SIG-M5 treated with dmso at 0.1 percent for 504 hours (cell line): ENCODE data around the gene FERMT1.
"Not testable (repeated sequence)": the region's sequence is repeated elsewhere in the genome, so short reads cannot be mapped to it uniquely, and the experiment has no call there.

Experiments used
- DNase-seq: peaks from one replicate; lab custom pipeline; 2025; ENCODE audit not compliant: unreplicated experiment; lab: John Stamatoyannopoulos, UW

FERMT1 gene

DNA sequence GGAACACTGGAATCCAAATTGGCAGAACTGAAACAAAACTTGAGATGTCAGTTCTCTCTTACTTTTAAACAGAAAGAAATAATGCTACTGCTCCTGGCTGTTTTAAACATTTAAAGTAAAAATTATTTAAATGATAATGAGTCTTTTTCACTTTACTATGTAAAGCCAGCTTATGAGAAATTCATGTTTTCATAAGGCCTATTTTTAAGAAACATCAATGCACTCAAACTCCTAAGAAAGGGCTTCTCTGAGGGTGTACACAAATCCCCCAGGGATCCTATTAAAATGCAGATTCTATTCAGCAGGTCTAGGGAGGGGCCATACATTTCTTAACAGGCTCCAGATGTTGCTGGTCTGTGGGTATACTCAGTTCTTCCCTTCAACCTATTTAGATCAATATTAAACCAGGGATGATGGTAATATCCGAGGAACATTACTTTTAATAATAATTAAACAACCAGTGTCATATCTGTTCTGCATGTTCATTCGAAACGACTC is 2.3 kb downstream of the FERMT1 start:
- DNase-seq: no peak

DNA sequence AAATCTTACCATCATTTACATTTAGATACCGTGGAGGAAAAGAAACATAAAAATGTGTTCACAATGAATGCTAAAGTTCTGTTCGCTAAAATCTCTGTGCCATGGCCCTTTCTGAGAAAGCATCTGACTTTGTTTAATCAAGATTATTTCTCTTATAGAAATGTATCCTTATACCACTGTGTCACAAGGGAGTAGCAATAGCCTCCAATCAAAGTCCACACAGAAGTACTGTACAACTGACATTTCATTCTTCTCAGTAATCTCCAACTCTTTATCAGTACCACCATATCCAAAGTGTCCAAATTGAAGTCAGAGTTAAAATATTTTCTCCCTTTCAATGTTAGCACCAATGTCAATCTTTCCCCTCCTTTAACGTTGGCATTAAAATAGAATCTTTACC is 6.1 kb downstream of the FERMT1 start:
- DNase-seq: no peak

DNA sequence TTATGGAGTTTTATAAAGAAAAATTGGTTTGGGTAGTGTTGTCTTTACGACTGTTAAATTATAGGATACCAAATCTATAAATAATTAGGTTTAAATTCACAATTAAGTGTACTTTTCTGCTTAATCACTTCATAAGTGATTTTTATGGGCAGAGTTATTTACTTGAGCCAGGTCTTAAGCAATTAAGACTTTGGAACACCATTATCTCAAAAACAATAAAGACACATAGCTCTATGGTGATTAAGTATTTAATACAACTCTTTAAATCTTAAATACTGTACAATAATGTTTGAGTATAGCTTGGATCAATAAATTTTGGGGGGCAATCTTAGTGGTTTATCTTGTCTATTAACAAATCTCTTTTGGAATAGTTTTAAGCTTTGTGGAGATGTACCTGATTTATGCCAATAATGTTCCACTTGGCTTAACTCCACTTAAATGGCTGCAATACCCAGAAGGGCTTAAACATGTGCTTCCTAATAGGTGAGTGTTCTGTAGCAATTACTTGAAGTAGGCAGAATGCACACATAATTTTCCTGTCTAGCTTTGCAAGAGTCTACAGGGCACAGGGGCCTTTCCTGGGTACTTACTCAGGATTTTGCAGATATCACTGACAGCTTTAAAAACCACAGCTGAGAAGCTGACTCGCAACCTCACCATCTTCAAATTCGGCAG is 7.5 kb downstream of the FERMT1 start:
- DNase-seq: no peak

DNA sequence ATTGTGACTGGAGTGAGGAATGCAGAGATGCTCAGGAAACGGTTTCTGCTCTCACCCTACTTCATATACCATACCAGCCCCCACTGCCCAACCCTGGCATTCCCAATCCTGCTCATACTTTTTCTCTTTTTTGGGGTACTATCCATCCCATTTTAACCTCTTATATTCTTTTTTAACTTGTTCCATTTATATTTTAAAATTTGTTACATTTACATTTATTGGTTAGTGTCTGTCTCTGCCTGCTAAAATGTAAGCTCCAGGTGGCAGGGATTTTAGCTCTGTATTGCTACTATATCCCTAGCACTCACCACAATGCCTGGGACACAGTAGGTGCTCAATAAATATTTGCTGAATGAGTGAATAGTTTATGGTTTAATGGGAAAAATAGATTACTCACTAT is 8.1 kb downstream of the FERMT1 start:
- DNase-seq: no peak

DNA sequence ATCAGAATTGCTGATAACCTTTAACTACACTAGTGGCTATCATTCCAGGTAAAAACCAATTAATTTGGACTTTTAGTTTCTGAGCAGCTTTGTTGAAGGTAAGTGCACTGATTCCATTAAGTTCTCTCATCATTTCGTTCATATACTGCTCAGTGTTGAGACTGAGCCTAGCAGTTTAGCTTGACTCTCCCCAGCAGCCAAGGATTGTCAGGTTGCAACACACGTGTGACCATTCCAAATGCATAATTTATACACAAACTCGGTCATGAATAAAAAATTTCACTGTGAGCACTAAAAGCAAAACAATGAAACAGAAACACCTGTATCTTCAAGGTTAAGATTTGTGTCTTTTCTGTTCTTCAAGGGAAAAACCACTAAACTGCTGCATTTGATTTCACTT is 8.9 kb downstream of the FERMT1 start:
- DNase-seq: no peak

DNA sequence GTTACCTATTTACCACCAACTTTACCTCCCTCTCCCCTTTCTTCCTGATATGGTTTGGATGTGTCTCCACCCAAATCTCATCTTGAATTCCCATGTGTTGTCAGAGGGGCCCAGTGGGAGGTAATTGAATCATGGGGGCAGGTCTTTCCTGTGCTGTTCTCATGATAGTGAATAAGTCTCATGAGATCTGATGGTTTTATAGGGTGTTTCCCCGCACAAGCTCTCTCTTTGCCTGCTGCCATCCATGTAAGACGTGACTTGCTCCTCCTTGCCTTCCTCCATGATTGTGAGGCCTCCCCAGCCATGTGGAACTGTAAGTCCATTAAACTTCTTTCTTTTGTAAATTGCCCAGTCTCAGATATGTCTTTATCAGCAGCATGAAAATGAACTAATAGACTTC is 9.9 kb downstream of the FERMT1 start:
- DNase-seq: not testable (repeated sequence)

DNA sequence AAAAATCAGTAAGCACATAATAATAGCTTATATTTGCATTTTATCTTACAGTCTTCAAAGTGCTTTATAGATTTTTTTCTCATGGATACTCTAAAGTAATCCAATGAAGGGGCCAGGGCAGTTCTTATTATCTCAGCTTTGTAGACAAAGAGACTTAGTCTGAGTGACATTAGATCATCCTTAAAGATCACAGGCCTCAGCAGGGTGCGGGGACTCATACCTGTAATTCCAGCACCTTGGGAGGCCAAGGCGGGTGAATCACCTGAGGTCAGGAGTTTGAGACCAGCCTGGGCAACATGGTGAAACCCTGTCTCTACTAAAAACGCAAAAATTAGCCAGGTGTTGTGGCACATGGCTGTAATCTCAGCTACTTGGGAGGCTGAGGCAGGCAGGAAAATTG is 14.5 kb downstream of the FERMT1 start:
- DNase-seq: no peak

DNA sequence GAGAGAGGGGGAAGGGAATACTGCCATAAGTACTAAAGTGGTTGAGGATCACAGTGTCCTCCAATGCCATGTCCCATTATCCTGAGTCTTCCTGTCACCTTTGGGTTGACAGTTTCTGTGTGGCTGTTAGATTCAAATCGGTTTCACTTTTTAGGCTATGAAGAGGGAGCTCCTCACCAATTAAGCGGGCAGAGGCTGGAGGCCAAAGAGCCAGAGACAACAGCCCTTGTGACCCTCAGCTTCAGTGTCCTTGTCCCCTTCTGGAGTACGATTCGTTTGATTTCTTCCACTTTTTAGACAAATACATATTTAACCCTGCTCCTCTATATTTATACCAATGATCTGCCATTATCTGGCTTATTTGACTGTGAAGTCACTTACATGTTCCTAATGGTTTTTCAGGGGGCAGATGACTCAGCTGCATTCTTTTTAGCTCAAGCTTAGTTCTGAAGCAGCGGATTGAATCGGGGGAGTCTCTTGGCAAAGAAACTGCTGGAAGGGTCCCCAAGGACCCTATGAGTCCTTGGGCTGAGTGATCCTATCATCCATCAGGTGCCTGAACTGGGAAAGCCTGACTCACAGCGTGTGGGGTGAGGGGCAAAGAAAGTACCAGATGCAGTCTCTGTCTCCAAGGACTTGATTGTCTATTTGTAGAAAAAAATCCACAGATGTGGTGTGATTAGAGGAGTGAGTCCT is 18.2 kb downstream of the FERMT1 start:
- DNase-seq: no peak

DNA sequence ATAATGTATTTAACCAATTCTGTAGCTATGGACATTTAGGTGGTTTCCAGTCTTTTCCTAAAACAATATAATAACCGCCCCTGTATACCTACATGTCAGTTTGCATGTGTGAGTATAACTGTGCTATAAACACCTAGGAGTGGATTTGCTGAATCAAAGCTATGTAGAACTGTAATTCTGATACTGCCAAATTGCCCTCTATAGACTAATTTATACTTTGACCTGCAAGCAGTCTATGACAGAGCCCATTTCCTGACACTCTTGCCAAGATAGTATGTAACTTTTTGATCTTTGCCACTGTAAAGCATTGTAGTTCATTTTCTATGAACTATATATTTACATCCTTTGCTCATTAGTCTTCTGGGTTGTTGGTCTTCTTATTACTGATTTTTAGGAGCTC is 19.5 kb downstream of the FERMT1 start:
- DNase-seq: no peak

DNA sequence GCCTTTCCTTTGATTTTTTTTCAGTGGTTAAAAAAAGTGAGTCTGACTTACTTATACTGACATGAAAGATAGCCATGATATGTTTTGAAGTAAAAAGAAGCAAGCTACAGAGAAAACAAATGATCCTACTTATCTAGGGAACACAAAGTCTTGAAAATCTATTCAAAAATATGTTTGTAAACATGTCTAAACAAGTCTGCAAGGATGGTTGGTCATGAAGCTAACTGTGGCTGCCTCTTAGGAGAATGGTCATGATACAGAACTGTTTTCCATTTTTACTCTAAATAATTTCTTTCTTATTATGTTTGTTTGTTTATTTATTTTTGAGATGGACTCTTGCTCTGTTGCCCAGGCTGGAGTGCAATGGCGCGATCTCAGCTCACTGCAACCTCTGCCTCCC is 21.5 kb downstream of the FERMT1 start:
- no peak for DNase-seq

DNA sequence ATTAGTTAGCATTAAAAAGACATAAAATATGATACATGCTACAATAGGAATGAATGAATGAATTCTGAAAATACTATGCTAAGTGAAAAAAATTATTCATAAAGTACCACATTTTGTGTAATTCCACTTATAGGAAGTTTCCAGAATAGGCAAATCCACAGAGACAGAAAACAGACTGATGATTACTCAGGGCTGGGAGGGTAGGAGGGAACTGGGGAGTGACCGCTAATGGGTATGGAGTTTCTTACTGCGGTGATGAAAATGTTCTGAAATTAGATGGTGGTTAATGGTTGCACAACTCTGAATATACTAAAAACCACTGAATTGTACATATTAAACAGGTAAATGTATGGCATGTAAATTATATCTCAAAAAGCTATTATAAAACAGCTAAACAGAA is 22.6 kb downstream of the FERMT1 start:
- DNase-seq: peak; percentile 73

DNA sequence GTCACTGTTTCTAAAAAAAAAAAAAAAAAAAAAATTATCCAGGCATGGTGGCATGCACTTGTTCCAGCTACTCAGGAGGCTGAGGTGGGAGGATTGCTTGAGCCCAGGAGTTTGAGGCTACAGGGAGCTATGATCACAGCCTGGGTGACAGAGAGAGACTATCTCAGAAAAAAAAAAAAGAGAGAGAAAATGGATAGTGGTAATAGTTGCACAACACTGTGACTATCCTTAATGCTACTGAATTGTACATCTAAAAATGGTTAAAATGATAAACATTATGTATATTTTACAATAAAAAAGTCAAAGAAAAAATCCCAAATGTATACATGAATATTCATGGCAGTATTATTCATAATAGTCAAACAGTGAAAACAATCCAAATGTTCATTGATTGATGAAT is 23.0 kb downstream of the FERMT1 start:
- no peak for DNase-seq

DNA sequence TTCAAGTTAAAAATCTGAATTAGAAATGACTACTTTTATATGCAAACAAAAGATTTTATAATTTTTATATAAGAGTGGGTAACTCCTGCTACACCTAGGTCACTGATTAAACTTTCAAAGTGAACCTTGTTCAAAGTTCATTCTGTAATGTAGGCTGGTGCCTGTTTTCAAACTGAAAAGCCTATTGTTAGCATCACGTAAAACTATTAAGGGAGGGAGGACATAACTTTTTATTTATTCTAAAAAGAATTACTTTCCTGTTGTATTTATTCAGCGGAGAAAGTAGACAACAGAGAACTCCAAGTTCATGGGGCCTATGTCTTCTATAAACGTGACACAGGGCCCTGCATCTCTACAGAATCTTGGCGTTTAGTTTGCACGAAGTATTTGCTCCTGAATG is 27.4 kb downstream of the FERMT1 start:
- no peak for DNase-seq

DNA sequence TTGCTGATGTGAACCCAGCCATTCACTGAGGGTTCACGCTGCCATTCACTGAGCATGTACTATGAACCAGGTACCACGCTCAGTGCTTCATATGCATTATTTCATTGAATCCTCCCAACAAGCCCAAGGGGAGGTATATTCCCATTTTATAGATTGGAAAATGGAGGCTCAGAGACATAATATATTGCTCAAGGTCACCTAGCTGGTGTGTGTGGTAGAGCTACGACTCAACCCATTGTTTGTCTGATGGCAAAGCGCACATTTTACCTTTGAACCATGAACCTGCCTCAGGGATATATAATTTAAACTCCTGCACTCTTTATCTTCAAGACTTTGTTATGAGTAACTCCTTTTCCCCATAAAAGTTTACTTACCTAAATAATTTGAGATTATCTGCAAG is 28.3 kb downstream of the FERMT1 start:
- no peak for DNase-seq

DNA sequence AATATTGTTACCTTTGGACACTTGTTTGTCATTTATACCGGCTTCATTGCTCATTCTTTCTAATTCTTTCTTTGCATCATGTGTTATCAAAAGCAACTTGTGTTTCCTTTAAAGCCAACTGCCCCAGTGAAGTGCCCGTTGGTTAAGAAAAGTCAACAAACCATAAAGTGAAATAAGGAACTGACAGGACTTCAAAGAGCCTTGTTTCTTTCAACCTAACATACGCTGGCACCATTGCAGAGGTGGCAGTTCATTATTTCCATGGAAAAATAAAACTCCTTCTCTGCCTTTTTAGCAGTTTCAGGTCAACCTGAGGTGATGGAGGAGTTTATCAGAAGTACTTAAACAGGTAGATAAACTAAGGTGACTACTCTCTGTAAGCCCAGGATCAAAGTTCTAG is 28.8 kb downstream of the FERMT1 start:
- DNase-seq: no peak

DNA sequence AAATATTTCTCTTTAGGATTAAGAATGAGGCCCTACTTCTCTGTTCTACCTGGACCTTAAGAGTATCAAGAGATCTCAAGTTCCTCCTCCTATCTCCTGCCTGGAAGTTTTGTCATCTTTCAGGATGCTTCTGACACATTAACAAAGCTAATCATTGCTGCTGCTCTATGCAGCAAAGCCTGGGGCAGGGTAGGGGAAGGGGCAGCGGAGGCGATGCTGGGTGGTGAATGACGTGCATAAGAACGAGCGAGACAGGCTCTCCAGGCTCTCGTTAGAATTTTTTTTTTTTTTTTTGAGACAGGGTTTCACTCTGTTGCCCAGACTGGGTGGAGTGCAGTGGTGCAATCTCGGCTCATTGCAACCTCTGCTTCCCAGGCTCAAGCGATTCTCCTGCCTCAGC is 31.2 kb downstream of the FERMT1 start:
- no peak for DNase-seq

DNA sequence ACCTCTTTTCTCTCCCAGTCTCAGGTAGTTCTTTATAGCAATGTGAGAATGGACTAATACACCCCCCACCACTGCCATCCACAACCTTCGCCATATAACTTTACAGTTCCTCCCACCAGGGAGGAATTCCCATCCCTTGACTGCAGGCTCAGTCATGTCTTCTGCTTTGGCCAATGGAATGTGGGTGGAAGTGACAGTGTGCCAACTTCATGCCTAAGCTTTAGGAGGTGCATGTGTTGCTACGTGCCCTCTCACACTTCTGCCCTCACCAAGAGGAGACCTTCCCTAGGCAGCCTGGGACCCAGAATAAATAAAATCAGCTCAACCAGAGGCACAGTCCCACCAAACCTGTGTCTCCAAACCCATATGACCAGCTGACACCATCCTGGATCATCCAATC is 36.0 kb downstream of the FERMT1 start:
- no peak for DNase-seq

DNA sequence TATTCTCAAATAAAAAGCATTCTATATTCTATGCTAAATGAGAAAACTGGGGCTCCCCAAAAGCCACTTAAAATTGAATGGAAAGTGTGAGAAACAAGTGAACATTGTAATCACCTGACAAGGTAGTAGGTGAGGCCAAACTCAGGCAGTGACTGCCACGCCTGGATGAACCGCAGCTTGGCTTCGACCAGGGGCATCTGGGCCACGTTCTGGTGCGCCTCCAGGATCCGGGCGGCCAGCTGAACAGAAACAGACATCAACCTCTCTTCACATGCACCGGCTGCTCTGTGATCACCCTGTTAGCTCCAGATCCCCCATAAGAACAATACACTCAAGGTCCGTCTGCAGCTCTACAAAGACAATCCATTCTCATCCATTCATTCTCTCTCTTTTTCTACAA is 38.9 kb downstream of the FERMT1 start:
- DNase-seq: no peak

DNA sequence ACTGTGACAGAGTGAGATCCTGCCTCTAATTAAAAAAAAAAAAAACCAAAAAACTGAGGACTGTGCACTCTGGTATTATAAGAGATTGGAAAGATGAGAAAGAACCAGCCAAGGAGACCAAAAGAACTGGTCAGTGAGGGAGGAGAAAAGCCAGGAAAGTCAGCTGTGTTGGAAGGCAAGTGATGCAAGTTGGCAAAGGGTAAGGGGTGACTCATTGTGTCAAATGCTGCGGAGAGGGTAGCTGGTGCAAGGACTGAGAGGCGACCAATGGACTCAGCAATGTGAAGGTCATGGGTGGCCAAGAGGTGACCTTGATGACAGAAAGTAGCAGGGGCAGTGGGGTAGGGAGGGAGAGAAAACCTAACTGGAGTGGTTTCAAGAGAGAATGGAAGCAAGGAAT is 41.6 kb downstream of the FERMT1 start:
- DNase-seq: no peak

DNA sequence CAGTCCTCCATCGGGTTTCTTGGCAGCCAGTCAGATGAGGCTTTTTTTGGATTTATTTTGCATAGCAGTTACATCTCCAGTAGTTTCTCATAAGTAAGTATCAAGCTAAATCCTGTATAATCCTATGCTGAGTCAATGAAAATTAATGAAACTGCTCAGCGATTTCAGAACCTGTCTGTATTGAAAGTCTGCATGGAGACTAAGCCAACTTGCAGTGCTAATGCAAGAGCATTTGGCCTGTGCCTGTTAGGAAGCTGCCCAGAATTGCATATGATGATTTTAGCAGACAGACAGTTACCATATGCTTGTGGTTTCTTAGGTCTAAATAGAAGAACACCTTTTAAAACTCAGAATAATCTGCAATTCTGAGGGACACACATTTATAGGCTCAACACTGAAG is 43.8 kb downstream of the FERMT1 start:
- no peak for DNase-seq

DNA sequence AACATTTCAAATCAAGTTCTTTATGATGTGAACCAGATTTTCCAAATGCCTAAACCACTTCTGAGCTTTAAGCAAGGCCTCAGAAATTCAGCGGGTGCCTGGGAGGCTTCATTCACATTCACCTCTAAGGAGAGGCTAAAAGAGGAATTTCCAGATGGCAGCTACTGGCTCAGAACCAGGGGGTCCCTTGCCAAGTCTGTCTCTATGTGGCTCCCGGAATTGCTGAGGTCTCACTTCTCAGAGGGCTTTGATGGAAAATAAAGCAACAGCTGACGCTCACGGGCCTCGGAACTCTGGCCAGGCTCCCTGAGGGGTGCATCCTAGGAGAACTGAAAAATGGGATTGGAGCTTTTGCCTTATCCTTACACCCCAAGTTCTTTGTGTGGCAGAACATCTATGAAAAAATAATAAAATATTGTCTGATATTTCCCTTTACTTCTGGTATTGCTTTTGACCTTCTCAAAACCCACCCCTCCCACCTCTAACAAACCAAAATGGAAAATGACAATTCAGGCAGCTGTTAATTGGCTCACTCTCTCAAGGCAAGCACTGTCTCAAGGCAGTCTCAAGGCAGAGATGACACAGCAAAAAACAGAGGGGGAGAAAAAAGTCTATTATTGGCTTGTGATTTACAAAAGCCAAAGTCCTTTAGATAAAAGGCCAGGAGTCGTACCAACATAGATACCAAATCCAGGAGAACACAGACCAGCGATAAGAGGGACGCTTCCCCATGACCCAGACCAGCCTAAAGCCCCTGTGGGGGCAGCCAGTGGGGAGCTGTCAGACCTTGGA is 47.2 kb downstream of the FERMT1 start:
- no peak for DNase-seq

DNA sequence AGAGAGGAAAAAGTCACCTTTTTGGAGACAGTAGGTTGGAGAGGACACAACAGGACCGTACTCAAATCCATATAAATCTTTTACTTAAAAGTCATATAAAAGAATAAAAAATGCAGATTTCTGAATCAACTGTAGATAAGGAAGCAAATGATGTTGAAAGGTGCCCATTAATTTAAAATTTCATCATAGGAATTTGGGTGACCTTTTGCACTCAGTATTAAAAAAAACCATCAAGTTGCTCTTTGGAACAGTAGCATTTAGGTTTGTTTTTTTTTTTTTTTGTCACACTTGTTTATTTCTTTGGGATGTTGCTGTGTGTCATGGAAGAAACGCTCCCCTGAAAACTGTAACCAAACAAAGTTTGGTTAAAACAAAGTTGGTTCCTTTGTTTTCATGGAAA is 48.0 kb downstream of the FERMT1 start:
- no peak for DNase-seq
